ENCODE data around the gene OCEL1. TPM values are rescaled to one million over a fixed set of nuclear protein-coding genes. Genes with fewer than 3 reads are reported as not detected.

The OCEL1 gene, protein sequence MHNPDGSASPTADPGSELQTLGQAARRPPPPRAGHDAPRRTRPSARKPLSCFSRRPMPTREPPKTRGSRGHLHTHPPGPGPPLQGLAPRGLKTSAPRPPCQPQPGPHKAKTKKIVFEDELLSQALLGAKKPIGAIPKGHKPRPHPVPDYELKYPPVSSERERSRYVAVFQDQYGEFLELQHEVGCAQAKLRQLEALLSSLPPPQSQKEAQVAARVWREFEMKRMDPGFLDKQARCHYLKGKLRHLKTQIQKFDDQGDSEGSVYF
- 20.2 and 28.4 TPM in 2 replicates for total RNA-seq

DNA sequence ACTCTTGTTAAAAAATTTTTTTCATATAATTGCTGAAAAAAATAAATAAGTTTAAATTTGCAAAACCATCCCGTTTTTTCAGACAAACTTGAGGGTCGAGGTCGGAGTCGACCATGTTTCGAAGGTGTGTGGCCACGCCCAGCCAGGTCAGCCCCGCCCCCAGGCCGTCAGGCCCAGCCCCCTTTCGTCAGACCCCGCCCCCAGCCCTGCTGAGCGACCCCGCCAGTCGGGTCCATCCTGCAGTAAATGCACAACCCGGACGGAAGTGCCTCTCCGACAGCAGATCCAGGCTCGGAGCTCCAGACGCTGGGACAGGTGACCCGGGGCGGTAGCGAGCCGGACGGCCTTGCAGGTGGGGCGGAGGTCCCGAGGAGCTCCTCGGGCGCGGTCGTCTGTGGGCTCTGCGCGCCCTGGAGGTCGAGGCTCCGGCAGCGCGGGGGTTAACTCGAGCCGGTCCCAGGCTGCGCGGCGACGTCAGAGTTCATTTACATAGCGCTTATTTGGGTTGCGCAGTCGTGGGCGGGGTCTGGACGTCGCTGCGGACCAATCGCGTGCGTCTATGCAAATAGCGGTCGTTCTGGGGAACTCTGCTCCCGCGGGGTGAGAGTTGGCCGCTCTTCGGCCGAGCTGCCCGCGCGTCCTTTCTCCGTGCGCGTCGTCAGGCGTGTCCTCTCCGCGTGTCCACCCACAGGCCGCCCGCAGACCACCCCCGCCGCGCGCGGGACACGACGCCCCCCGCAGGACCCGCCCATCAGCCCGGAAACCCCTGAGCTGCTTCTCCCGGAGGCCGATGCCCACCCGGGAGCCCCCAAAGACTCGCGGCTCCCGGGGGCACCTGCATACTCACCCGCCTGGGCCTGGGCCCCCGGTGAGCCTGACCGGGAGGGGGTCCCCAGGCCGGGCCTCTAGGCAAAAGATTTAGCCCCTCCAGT lies at the start of gene OCEL1:
TSS of gene OCEL1 (plus strand) at position 225 of the 932 bp plus-strand sequence. CDS start at position 247, 22 bp downstream.

DNA sequence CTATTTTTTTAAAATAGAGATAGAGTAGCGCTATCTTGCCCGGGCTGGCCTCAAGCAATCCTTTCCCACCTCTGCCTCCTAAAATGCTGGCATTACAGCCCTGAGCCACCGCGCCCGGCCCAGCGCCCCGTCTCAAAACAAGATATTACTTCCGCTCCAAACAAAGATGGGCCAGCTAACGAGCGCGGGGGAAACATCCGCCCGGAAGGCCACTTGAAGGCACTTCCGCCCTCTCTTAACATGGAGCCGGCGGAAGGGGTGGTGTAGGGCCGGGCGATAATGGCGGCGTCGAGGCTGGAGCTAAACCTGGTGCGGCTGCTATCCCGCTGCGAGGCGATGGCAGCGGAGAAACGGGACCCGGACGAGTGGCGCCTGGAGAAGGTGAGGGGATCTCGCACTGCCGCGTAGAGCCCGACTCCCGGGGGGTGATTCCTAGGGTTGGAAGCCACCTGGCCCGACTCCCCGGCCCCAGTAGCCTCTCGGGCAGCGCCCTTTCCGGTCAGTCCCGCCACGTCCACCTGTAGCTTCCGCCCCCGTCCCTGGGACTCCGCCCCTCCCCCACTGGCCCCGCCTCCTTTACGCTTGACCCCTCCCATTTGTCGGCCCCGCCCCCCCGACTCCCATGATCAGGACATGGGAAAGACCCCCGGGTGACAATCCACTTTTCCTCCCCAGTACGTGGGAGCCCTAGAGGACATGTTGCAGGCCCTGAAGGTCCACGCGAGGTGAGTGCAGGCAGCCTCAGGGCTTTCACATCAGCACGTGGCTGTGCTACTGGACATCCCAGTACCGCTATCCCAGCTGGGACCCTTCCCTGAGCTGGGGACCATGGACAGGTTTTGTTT lies 10.7 kb upstream of the OCEL1 start, which contains the start of gene USE1:
TSS of gene USE1 (plus strand) at position 231 of the 845 bp plus-strand sequence. CDS start at position 280, 49 bp downstream.

DNA sequence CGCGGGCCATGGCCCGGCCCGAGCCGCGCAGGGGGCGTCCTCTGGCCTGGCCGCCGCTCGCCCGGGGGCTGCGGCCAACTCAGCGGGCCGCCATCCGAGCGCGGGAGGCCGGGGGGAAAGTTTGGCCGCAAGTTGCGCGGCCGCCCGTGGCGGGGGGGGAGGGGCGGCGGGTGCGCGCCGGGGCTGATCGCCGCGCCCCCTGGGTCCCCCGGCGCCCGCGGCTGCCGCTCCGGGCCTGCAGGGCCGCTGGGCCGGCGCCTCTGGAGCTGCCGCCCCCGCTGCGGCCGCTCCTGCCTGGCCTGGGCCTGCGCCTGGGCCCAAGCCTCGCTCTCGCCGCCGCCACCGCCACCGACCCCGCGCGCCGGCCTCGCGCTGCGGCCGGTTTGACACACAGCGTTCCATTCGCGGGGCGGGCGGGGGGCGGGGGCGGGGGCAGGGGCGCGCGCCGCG lies 19.5 kb downstream of the OCEL1 start, which contains the start of gene NR2F6:
TSS of gene NR2F6 (minus strand) at position 385 of the 450 bp plus-strand sequence. CDS start 699 bp downstream, outside the sequence.

DNA sequence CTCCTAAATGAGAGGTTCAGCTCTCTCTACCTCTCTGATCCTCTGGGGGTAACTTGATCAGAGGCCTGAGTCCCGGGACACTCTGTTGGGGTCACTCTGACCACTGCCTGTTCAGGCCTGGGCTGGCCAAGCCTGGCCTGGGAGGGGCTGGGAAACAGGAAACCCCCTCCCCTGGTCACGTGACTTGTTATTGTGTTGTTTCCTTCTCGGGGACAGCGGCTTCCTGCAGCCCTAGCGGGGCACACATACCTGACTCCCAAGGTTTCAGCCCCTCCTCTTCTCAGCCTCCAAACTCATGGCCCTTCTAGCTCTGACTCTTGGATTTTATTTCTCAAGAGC lies 38.6 kb downstream of the OCEL1 start, which contains the start of gene USHBP1:
TSS of gene USHBP1 (minus strand) at position 105 of the 339 bp plus-strand sequence. CDS start 446 bp downstream, outside the sequence.

DNA sequence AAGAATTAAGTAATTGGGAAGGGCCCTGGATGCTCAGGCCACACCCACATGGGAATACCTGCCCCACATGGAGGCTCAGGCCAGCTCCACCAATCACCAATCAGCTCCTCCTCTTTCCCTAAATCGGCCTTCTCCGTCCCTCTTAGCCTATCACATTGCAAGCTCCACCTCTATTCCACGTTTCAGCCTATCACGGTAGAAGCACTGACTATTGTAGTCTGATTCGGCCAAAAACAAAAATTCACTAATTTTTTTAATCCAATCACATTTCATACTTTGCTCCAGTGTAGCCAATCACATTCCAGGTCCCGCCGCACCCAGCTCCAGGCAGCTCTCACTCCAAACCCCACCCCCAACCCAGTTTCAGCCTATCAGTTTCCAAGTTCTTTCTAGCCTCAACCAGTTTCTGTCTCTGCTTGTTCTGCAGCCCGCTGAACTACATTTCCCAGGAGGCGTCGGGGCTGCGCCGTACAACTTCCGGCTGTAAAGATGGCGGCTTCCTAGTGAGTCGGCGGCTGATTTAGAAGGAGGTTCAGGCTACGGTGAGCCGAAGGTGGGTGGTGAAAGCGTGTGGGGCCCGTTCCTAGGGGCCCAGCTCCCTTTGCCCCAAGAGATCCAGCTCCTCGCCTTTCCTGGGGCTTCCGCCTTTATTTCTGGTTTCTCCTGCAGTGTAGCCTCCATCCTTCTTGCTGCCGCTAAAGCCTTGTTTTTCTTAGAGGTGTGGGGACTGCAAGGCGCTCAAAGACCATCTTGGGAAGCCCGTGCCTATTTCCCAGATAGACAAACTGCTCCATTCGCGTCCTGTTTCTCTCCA lies 41.2 kb downstream of the OCEL1 start, which contains the start of gene BABAM1:
TSS of gene BABAM1 (plus strand) at position 469 of the 814 bp plus-strand sequence. CDS start 1,364 bp downstream, outside the sequence.

Other genes with a start within 250 kb of the OCEL1 start
- 0.88 and 0.91 TPM in 2 replicates for gene CPAMD8, start 199.4 kb upstream of the OCEL1 start, total RNA-seq
- 7.3 and 13.4 TPM in 2 replicates for gene HAUS8, start 150.8 kb upstream of the OCEL1 start, total RNA-seq
- gene MYO9B, start 150.4 kb upstream of the OCEL1 start, total RNA-seq = 40.6 and 51.3 TPM in 2 replicates
- gene USE1, start 10.9 kb upstream of the OCEL1 start, total RNA-seq = 28.7 and 43.4 TPM in 2 replicates
- gene NR2F6, start 19.7 kb downstream of the OCEL1 start, total RNA-seq = 76.9 and 86.4 TPM in 2 replicates
- 0.26 TPM in 1 of 2 replicates, not detected in the other for gene USHBP1, start 38.5 kb downstream of the OCEL1 start, total RNA-seq
- gene BABAM1, start 41.2 kb downstream of the OCEL1 start, total RNA-seq = 70.1 and 93.5 TPM in 2 replicates
- gene ANKLE1, start 55.7 kb downstream of the OCEL1 start, total RNA-seq = 0.39 and 0.96 TPM in 2 replicates
- gene ABHD8, start 77.2 kb downstream of the OCEL1 start, total RNA-seq = 16.2 and 40.7 TPM in 2 replicates
- 48.2 and 57.6 TPM in 2 replicates for gene MRPL34, start 79.6 kb downstream of the OCEL1 start, total RNA-seq
- 18.8 and 22.9 TPM in 2 replicates for gene DDA1, start 83.3 kb downstream of the OCEL1 start, total RNA-seq
- gene ANO8, start 108.6 kb downstream of the OCEL1 start, total RNA-seq = 4.3 and 5.6 TPM in 2 replicates
- gene GTPBP3, start 111.3 kb downstream of the OCEL1 start, total RNA-seq = 11.2 and 18.1 TPM in 2 replicates
- 1.3 TPM in 1 of 2 replicates, not detected in the other for gene PLVAP, start 151.1 kb downstream of the OCEL1 start, total RNA-seq
- gene CCDC194, start 168.0 kb downstream of the OCEL1 start, total RNA-seq = not detected in 2 replicates
- 2.8 and 6.7 TPM in 2 replicates for gene BST2, start 179.4 kb downstream of the OCEL1 start, total RNA-seq
- gene MVB12A, start 193.8 kb downstream of the OCEL1 start, total RNA-seq = 91.5 and 97.4 TPM in 2 replicates
- 0.13 and 0.64 TPM in 2 replicates for gene TMEM221, start 222.4 kb downstream of the OCEL1 start, total RNA-seq
- not detected in 2 replicates for gene NXNL1, start 234.7 kb downstream of the OCEL1 start, total RNA-seq
- 10.5 and 25.4 TPM in 2 replicates for gene SLC27A1, start 244.3 kb downstream of the OCEL1 start, total RNA-seq